NB4 (cell line): ENCODE data around the gene SRXN1.
"Not testable (repeated sequence)": the region's sequence is repeated elsewhere in the genome, so short reads cannot be mapped to it uniquely, and the experiment has no call there.

Experiments
- MYC ChIP-seq: IDR thresholded peaks from 2 replicates; pipeline ENCODE4 v1.6.1; 2011; ENCODE audit warnings: low read depth, low read length
- POLR2A ChIP-seq: IDR thresholded peaks from 2 replicates; pipeline ENCODE4 v1.6.1; 2011; ENCODE audit warnings: mild to moderate bottlenecking; ENCODE audit not compliant: insufficient read length; ENCODE audit errors: extremely low read depth
- TF ChIP-seq, protein P1 (sequence below): IDR thresholded peaks from one replicate; pipeline ENCODE4 v1.5.1; 2012; ENCODE audit warnings: low read depth, low read length
- TF ChIP-seq, protein P2 (sequence below): IDR thresholded peaks from 2 replicates; pipeline ENCODE4 v1.6.1; 2011; ENCODE audit warnings: low read depth, low read length

DNA sequence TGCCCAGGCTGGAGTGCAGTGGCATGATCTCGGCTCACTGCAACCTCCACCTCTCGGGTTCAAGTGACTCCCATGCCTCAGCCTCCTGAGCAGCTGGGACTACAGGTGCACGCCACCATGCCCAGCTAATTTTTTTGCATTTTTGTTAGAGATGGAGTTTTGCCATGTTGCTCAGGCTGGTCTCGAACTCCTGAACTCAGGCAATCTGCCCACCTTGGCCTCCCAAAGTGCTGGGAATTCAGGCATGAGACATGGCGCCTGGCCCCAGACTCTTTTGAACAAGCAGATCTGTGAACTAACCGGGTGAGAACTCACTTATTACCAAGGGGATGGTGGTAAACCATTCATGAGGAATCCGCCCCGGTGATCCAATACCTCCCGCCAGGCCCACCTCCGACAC is 40.8 kb upstream of the SRXN1 start:
- TF ChIP-seq POLR2A, MYC: not testable (repeated sequence)
- TF ChIP-seq, protein P1, sequence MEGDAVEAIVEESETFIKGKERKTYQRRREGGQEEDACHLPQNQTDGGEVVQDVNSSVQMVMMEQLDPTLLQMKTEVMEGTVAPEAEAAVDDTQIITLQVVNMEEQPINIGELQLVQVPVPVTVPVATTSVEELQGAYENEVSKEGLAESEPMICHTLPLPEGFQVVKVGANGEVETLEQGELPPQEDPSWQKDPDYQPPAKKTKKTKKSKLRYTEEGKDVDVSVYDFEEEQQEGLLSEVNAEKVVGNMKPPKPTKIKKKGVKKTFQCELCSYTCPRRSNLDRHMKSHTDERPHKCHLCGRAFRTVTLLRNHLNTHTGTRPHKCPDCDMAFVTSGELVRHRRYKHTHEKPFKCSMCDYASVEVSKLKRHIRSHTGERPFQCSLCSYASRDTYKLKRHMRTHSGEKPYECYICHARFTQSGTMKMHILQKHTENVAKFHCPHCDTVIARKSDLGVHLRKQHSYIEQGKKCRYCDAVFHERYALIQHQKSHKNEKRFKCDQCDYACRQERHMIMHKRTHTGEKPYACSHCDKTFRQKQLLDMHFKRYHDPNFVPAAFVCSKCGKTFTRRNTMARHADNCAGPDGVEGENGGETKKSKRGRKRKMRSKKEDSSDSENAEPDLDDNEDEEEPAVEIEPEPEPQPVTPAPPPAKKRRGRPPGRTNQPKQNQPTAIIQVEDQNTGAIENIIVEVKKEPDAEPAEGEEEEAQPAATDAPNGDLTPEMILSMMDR = not testable (repeated sequence)
- TF ChIP-seq, protein P2, sequence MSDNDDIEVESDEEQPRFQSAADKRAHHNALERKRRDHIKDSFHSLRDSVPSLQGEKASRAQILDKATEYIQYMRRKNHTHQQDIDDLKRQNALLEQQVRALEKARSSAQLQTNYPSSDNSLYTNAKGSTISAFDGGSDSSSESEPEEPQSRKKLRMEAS = not testable (repeated sequence)
